ENCODE results near the gene PRPF40B. TPM values are rescaled to one million over a fixed set of nuclear protein-coding genes. Genes with fewer than 3 reads are reported as not detected.

The PRPF40B gene
- total and polyA plus RNA-seq, 2 of the 13 experiments (the other 11 are each of a cell fraction or from before 2014, with no cell fraction given) = 5.0 to 7.8 TPM

DNA sequence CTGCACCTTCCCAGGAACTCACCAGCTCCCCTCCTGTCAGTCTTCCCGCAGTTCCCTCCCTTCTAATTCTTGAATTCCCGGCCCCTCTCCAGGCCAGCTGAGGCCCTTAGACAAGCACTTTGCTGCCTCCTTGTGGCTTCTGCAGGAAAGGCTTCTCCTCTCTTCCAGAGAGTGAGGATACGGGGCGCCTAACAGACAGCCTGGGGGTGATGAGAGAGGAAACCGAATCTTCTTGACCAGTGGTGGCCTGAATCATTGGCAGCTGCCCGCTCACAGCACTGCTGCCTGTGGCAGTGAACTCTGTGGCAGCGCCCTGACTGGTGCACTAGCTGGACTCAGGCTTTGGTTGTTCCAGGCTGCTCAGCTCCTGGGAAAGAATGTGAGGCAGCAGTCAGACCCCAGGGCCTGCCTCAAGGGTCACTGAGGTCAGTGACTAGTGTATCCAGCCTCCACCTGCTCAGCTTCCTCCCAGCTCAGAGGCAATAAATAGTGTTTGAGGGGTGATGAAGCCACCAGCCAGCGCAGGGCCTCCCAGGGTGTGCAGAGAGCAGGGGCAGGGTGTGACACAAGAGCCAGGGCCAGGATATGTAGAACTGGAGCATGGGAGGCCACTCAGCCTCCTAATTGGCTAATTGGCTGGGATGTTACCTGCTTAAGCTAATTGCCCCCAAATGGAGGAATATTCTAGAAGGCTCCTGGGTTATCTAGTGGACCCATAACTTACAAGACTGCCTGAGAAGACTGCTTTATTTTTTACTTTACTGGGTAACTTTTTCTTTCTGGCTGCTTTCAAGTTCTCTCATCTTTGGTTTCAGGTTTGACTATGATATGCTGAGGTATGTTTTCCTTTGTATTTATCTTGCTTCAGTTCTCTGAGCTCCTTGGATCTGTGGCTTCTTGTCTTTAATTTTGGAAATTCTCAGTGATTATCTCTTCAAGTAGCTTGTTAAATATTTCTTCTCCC is 42.5 kb upstream of the PRPF40B start (continued):
- TF ChIP-seq, protein P1, sequence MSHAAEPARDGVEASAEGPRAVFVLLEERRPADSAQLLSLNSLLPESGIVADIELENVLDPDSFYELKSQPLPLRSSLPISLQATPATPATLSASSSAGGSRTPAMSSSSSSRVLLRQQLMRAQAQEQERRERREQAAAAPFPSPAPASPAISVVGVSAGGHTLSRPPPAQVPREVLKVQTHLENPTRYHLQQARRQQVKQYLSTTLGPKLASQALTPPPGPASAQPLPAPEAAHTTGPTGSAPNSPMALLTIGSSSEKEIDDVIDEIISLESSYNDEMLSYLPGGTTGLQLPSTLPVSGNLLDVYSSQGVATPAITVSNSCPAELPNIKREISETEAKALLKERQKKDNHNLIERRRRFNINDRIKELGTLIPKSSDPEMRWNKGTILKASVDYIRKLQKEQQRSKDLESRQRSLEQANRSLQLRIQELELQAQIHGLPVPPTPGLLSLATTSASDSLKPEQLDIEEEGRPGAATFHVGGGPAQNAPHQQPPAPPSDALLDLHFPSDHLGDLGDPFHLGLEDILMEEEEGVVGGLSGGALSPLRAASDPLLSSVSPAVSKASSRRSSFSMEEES (CRISPR knock-in tag; IDR thresholded peaks at IDR 0.05) = no peak
- TF ChIP-seq, protein P2, sequence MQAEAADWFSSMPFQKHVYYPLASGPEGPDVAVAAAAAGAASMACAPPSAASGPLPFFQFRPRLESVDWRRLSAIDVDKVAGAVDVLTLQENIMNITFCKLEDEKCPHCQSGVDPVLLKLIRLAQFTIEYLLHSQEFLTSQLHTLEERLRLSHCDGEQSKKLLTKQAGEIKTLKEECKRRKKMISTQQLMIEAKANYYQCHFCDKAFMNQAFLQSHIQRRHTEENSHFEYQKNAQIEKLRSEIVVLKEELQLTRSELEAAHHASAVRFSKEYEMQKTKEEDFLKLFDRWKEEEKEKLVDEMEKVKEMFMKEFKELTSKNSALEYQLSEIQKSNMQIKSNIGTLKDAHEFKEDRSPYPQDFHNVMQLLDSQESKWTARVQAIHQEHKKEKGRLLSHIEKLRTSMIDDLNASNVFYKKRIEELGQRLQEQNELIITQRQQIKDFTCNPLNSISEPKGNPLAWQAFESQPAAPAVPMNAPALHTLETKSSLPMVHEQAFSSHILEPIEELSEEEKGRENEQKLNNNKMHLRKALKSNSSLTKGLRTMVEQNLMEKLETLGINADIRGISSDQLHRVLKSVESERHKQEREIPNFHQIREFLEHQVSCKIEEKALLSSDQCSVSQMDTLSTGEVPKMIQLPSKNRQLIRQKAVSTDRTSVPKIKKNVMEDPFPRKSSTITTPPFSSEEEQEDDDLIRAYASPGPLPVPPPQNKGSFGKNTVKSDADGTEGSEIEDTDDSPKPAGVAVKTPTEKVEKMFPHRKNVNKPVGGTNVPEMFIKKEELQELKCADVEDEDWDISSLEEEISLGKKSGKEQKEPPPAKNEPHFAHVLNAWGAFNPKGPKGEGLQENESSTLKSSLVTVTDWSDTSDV (CRISPR knock-in tag; IDR thresholded peaks at IDR 0.05) = no peak
- TF ChIP-seq CHCHD3 (CRISPR knock-in tag; IDR thresholded peaks at IDR 0.05) (no peak), MEF2D (CRISPR knock-in tag; IDR thresholded peaks at IDR 0.05) (no peak), ZNF343 (CRISPR knock-in tag; IDR thresholded peaks at IDR 0.05) (no peak), ZNF44 (CRISPR knock-in tag; IDR thresholded peaks at IDR 0.05) (no peak), ESRRA (CRISPR knock-in tag; IDR thresholded peaks at IDR 0.05; ENCODE audit: low read depth) (no peak), ZBTB42 (CRISPR knock-in tag; IDR thresholded peaks at IDR 0.05) (no peak)
- TF ChIP-seq, protein P3, sequence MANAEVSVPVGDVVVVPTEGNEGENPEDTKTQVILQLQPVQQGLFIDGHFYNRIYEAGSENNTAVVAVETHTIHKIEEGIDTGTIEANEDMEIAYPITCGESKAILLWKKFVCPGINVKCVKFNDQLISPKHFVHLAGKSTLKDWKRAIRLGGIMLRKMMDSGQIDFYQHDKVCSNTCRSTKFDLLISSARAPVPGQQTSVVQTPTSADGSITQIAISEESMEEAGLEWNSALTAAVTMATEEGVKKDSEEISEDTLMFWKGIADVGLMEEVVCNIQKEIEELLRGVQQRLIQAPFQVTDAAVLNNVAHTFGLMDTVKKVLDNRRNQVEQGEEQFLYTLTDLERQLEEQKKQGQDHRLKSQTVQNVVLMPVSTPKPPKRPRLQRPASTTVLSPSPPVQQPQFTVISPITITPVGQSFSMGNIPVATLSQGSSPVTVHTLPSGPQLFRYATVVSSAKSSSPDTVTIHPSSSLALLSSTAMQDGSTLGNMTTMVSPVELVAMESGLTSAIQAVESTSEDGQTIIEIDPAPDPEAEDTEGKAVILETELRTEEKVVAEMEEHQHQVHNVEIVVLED (CRISPR knock-in tag; IDR thresholded peaks at IDR 0.05; ENCODE audit: borderline replicate concordance) = peak; percentile 24; the same call in 1 of the 2 replicates
- TF ChIP-seq, protein P4, sequence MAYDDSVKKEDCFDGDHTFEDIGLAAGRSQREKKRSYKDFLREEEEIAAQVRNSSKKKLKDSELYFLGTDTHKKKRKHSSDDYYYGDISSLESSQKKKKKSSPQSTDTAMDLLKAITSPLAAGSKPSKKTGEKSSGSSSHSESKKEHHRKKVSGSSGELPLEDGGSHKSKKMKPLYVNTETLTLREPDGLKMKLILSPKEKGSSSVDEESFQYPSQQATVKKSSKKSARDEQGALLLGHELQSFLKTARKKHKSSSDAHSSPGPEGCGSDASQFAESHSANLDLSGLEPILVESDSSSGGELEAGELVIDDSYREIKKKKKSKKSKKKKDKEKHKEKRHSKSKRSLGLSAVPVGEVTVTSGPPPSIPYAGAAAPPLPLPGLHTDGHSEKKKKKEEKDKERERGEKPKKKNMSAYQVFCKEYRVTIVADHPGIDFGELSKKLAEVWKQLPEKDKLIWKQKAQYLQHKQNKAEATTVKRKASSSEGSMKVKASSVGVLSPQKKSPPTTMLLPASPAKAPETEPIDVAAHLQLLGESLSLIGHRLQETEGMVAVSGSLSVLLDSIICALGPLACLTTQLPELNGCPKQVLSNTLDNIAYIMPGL (CRISPR knock-in tag; IDR thresholded peaks at IDR 0.05; ENCODE audit: borderline replicate concordance in 1 of 2, low read depth in 1 of 2) = peak; percentile 58 to 59; a peak in 3 of 4 replicates

Measured in HepG2 (cell line).